ENCODE data around the gene OPRL1. TPM values are rescaled to one million over a fixed set of nuclear protein-coding genes. Genes with fewer than 3 reads are reported as not detected.

Gene OPRL1
- total RNA-seq, 1 experiment from 2014 or later, result 0.59 TPM

GRCh38 chr20:64075556-64075955, 4.3 kb upstream of the OPRL1 start:
- TF ChIP-seq CTCF (IDR thresholded peaks at IDR 0.05; ENCODE audit: insufficient read depth in 1 of 2, low read depth in 1 of 2, low read length in 1 of 2, severe bottlenecking in 1 of 2, unreplicated experiment in 1 of 2), result no peak
- H3K9me3 ChIP-seq, result no peaks in the 10 kb centered on the region
- peaks cover 16% of the 10 kb centered on the region for H3K4me1 ChIP-seq
- intact Hi-C loops (cut with micrococcal nuclease; ENCODE audit: unreplicated experiment), result no loop called here
- no peak for DNase-seq
- Mint-ChIP-seq H3K4me1 (ENCODE audit: low read depth, unreplicated experiment) (peaks cover 14% of the 10 kb centered on the region), H3K27me3 (ENCODE audit: insufficient read depth, unreplicated experiment) (no peaks in the 10 kb centered on the region), H3K9me3 (ENCODE audit: unreplicated experiment) (no peaks in the 10 kb centered on the region), H3K36me3 (ENCODE audit: insufficient read depth, unreplicated experiment) (peaks cover 9% of the 10 kb centered on the region), H3K27ac (ENCODE audit: unreplicated experiment) (no peak overlapping the region), H3K4me3 (ENCODE audit: unreplicated experiment) (no peak overlapping the region)
- ChIA-PET CTCF (interaction anchor here (1.1 kb wide), 1 partner anchor 27 kb away, joined by 3 read pairs; no protein-coding TSS in a partner anchor), POLR2A (interaction anchor here (0.6 kb wide), 2 partner anchors 74 to 1214 kb away, joined by 3 to 4 read pairs; partner anchors contain the start of gene TCFL5)
- no TSS peak for BruUV-seq (replicated peaks)
- no peaks in the 10 kb centered on the region for H3K27me3 ChIP-seq (replicated peaks; ENCODE audit: control insufficient read depth, insufficient read depth, low read length)
- H3K4me3 ChIP-seq (ENCODE audit: low read depth, low read length), result no peak overlapping the region
- H3K36me3 ChIP-seq (ENCODE audit: control insufficient read depth, insufficient read depth, low read length), result no peaks in the 10 kb centered on the region

GRCh38 chr20:64076061-64076997, 3.6 kb upstream of the OPRL1 start:
- ChIA-PET CTCF (interaction anchor here (0.7 to 1.1 kb wide), 3 partner anchors 26 to 432 kb away, joined by 3 read pairs; no protein-coding TSS in a partner anchor), POLR2A (interaction anchor here (0.6 kb wide), 1 partner anchor 75 kb away, joined by 4 read pairs; no protein-coding TSS in a partner anchor)
- Histone ChIP-seq H3K4me3 (ENCODE audit: low read depth, low read length) (no peak overlapping the region), H3K4me1 (peaks cover 18% of the 10 kb centered on the region), H3K27me3 (replicated peaks; ENCODE audit: control insufficient read depth, insufficient read depth, low read length) (no peaks in the 10 kb centered on the region), H3K9me3 (no peaks in the 10 kb centered on the region), H3K36me3 (ENCODE audit: control insufficient read depth, insufficient read depth, low read length) (no peaks in the 10 kb centered on the region)
- Mint-ChIP-seq H3K9me3 (ENCODE audit: unreplicated experiment) (no peaks in the 10 kb centered on the region), H3K4me3 (ENCODE audit: unreplicated experiment) (no peak overlapping the region), H3K27me3 (ENCODE audit: insufficient read depth, unreplicated experiment) (no peaks in the 10 kb centered on the region), H3K27ac (ENCODE audit: unreplicated experiment) (no peak overlapping the region), H3K36me3 (ENCODE audit: insufficient read depth, unreplicated experiment) (peaks cover 9% of the 10 kb centered on the region), H3K4me1 (ENCODE audit: low read depth, unreplicated experiment) (peaks cover 17% of the 10 kb centered on the region)
- no peak for DNase-seq
- intact Hi-C loops (cut with micrococcal nuclease; ENCODE audit: unreplicated experiment), result no loop called here
- no peak for TF ChIP-seq CTCF (IDR thresholded peaks at IDR 0.05; ENCODE audit: insufficient read depth in 1 of 2, low read depth in 1 of 2, low read length in 1 of 2, severe bottlenecking in 1 of 2, unreplicated experiment in 1 of 2)
- BruUV-seq (replicated peaks), result no TSS peak

- TF ChIP-seq CTCF (IDR thresholded peaks at IDR 0.05; ENCODE audit: insufficient read depth in 1 of 2, low read depth in 1 of 2, low read length in 1 of 2, severe bottlenecking in 1 of 2, unreplicated experiment in 1 of 2), result no peak
- Mint-ChIP-seq H3K4me3 (ENCODE audit: unreplicated experiment) (no peak overlapping the region), H3K36me3 (ENCODE audit: insufficient read depth, unreplicated experiment) (peaks cover 4% of the 10 kb centered on the region), H3K4me1 (ENCODE audit: low read depth, unreplicated experiment) (peaks cover 17% of the 10 kb centered on the region), H3K27me3 (ENCODE audit: insufficient read depth, unreplicated experiment) (no peaks in the 10 kb centered on the region), H3K27ac (ENCODE audit: unreplicated experiment) (no peak overlapping the region), H3K9me3 (ENCODE audit: unreplicated experiment) (no peaks in the 10 kb centered on the region)
- Histone ChIP-seq H3K4me3 (ENCODE audit: low read depth, low read length) (no peak overlapping the region), H3K27me3 (replicated peaks; ENCODE audit: control insufficient read depth, insufficient read depth, low read length) (no peaks in the 10 kb centered on the region), H3K4me1 (peaks cover 18% of the 10 kb centered on the region), H3K9me3 (no peaks in the 10 kb centered on the region), H3K36me3 (ENCODE audit: control insufficient read depth, insufficient read depth, low read length) (no peaks in the 10 kb centered on the region)
- ChIA-PET CTCF (interaction anchor here (0.7 to 1.0 kb wide), 2 partner anchors 43 to 432 kb away, joined by 3 read pairs; no protein-coding TSS in a partner anchor), POLR2A (no interaction called here)
- BruUV-seq (replicated peaks), result no TSS peak
- intact Hi-C loops (cut with micrococcal nuclease; ENCODE audit: unreplicated experiment), result no loop called here
- DNase-seq, result no peak
Measured at GRCh38 chr20:64077094-64077493, 2.8 kb upstream of the OPRL1 start.

Measured in Caco-2 (cell line).